Measurements from ENCODE around the gene CASP1. TPM values are rescaled to one million over a fixed set of nuclear protein-coding genes. Genes with fewer than 3 reads are reported as not detected.
"Not testable (repeated sequence)": the region's sequence is repeated elsewhere in the genome, so short reads cannot be mapped to it uniquely, and the experiment has no call there.

Gene CASP1
- total RNA-seq, 2 donors from 2014 or later: 9.1 to 10.1 TPM

GRCh38 chr11:105049481-105049880 lies 14.5 kb upstream of the CASP1 start:
- TF ChIP-seq, protein P1, sequence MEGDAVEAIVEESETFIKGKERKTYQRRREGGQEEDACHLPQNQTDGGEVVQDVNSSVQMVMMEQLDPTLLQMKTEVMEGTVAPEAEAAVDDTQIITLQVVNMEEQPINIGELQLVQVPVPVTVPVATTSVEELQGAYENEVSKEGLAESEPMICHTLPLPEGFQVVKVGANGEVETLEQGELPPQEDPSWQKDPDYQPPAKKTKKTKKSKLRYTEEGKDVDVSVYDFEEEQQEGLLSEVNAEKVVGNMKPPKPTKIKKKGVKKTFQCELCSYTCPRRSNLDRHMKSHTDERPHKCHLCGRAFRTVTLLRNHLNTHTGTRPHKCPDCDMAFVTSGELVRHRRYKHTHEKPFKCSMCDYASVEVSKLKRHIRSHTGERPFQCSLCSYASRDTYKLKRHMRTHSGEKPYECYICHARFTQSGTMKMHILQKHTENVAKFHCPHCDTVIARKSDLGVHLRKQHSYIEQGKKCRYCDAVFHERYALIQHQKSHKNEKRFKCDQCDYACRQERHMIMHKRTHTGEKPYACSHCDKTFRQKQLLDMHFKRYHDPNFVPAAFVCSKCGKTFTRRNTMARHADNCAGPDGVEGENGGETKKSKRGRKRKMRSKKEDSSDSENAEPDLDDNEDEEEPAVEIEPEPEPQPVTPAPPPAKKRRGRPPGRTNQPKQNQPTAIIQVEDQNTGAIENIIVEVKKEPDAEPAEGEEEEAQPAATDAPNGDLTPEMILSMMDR (IDR thresholded peaks at IDR 0.05): no peak
- Histone ChIP-seq H3K36me3 (no peaks in the 10 kb centered on the region), H3K4me3 (no peak overlapping the region), H3K9me3 (no peaks in the 10 kb centered on the region), H3K27ac (no peak overlapping the region), H3K27me3 (replicated peaks; ENCODE audit: insufficient read depth) (no peaks in the 10 kb centered on the region), H3K4me1 (ENCODE audit: control insufficient read depth in 1 of 2, low read depth in 2 of 2) (peaks cover 0 to 14% of the 10 kb centered on the region in 2 donors)
- ATAC-seq (ENCODE audit: insufficient number of reproducible peaks, low FRiP score, low read depth): no peak
- DNase-seq (ENCODE audit: low spot score): no peak

GRCh38 chr11:105046898-105047579 lies 12.1 kb upstream of the CASP1 start:
- TF ChIP-seq, protein P1 (IDR thresholded peaks at IDR 0.05): no peak
- ATAC-seq (ENCODE audit: insufficient number of reproducible peaks, low FRiP score, low read depth) (no peak), DNase-seq (ENCODE audit: low spot score) (no peak)
- no peaks in the 10 kb centered on the region for H3K9me3 ChIP-seq
- H3K36me3 ChIP-seq: no peaks in the 10 kb centered on the region
- H3K27ac ChIP-seq: peak overlapping the region in 1 of 2 donors; percentile 2
- H3K4me1 ChIP-seq (ENCODE audit: control insufficient read depth in 1 of 2, low read depth in 2 of 2): peaks cover 3 to 18% of the 10 kb centered on the region in 2 donors
- peak overlapping the region; percentile 16 for H3K4me3 ChIP-seq
- H3K27me3 ChIP-seq (replicated peaks; ENCODE audit: insufficient read depth): no peaks in the 10 kb centered on the region

DNA sequence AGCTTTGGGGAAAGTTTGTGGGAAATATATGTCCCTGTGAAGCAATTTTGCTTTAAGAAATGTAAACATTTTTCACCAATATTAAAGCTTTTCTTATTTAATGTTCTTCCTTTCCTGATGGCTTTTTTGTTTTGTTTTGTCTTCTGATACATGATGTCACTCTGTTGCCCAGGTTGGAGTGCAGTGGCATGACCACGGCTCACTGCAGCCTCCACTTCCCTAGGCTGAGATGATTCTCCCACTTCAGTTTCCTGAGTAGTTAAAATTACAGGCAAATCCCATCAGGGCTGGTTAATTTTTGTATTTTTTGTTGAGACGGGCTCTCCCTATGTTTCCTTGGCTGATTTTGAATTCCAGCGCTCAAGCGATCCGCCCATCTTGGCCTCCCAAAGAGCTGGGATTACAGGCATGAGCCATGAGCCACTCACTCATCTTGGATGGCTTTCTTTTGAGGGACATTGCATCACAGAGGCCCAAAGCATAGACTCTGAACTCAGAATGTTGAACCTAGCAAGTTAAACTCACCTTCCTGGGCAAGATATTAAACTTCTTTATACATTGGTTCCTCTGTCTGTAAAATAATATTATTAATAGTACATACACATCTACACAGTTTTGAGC lies 10.8 kb upstream of the CASP1 start:
- TF ChIP-seq, protein P1 (IDR thresholded peaks at IDR 0.05): no peak
- H3K9me3 ChIP-seq: no peaks in the 10 kb centered on the region
- no peaks in the 10 kb centered on the region for H3K36me3 ChIP-seq
- ATAC-seq (ENCODE audit: insufficient number of reproducible peaks, low FRiP score, low read depth): no peak
- H3K27me3 ChIP-seq (replicated peaks; ENCODE audit: insufficient read depth): no peaks in the 10 kb centered on the region
- no peak for DNase-seq (ENCODE audit: low spot score)
- no peak overlapping the region for H3K27ac ChIP-seq
- H3K4me3 ChIP-seq: peak overlapping the region; percentile 65
- peaks cover 5 to 18% of the 10 kb centered on the region in 2 donors for H3K4me1 ChIP-seq (ENCODE audit: control insufficient read depth in 1 of 2, low read depth in 2 of 2)

GRCh38 chr11:105044557-105045524 lies 9.9 kb upstream of the CASP1 start, which contains the start of gene CARD16:
Gene CARD16 (minus strand): TSS chr11:105045335. CDS start chr11:105045297, 38 bp downstream.
- H3K9me3 ChIP-seq; H3K36me3 ChIP-seq; ATAC-seq (ENCODE audit: insufficient number of reproducible peaks, low FRiP score, low read depth); DNase-seq (ENCODE audit: low spot score); H3K27ac ChIP-seq; H3K27me3 ChIP-seq (replicated peaks; ENCODE audit: insufficient read depth): not testable (repeated sequence)
- H3K4me3 ChIP-seq: peak within 1 kb of the TSS; percentile 65
- H3K4me1 ChIP-seq (ENCODE audit: control insufficient read depth in 1 of 2, low read depth in 2 of 2): peaks cover 5 to 18% of the 10 kb centered on the region in 2 donors

- Histone ChIP-seq H3K9me3 (no peaks in the 10 kb centered on the region), H3K4me1 (ENCODE audit: control insufficient read depth in 1 of 2, low read depth in 2 of 2) (peaks cover 5 to 15% of the 10 kb centered on the region in 2 donors), H3K27me3 (replicated peaks; ENCODE audit: insufficient read depth) (no peaks in the 10 kb centered on the region), H3K27ac (no peak overlapping the region), H3K36me3 (no peaks in the 10 kb centered on the region), H3K4me3 (no peak overlapping the region)
- TF ChIP-seq, protein P1 (IDR thresholded peaks at IDR 0.05): no peak
- ATAC-seq (ENCODE audit: insufficient number of reproducible peaks, low FRiP score, low read depth) (no peak), DNase-seq (ENCODE audit: low spot score) (no peak)
Measured at GRCh38 chr11:105042178-105042577, 7.2 kb upstream of the CASP1 start.

Data from thoracic aorta (tissue), 2 donors.